Breast epithelium (tissue), 4 donors: ENCODE data around the gene VEPH1. TPM values are rescaled to one million over a fixed set of nuclear protein-coding genes. Genes with fewer than 3 reads are reported as not detected.
A peak's percentile ranks its signal among the peaks of the same experiment; 100 is the strongest.

Source experiments
- DNase-seq, 2 donors: peaks; one replicate each; pipeline ENCODE4 v3.0.0-alpha.2; 2019; ENCODE audit warnings: low spot score in 2 of 2
- H3K27ac ChIP-seq, 2 donors: fragments of 200-600 bp; sonication (generic) in 1 of 2; one replicate each; pipeline ENCODE4 v1.5.1; 2016 to 2019; ENCODE audit warnings: mild to moderate bottlenecking in 1 of 2
- H3K27me3 ChIP-seq, 2 donors: fragments of 200-600 bp; sonication (generic) in 1 of 2; one replicate each; pipeline versions ENCODE4 v1.5.1 to v1.6.0; 2017 to 2019; ENCODE audit warnings: control low read depth in 1 of 2, mild to moderate bottlenecking in 1 of 2
- H3K36me3 ChIP-seq: fragments of 200-600 bp; one replicate; pipeline ENCODE4 v1.5.1; 2019
- H3K4me1 ChIP-seq, 2 donors: fragments of 200-600 bp; sonication (generic); one replicate each; pipeline ENCODE4 v1.5.1; 2016 to 2019; ENCODE audit warnings: control low read depth in 1 of 2
- H3K4me3 ChIP-seq, 3 donors: fragments of 200-600 bp; sonication (generic); 1 replicate in 2 of 3; 2 replicates in 1 of 3; pipeline ENCODE4 v1.5.1; 2016 to 2019; ENCODE audit warnings: mild to moderate bottlenecking in 3 of 3, moderate library complexity in 2 of 3
- H3K9me3 ChIP-seq, 2 donors: fragments of 200-600 bp; sonication (generic) in 1 of 2; one replicate each; pipeline ENCODE4 v1.5.1; 2016 to 2019; ENCODE audit warnings: control low read depth in 1 of 2
- CTCF ChIP-seq, 3 donors: fragments of 450-650 bp; IDR thresholded peaks; one replicate each; pipeline ENCODE4 v1.5.1; 2016 to 2017; ENCODE audit warnings: antibody characterized with exemption in 3 of 3, mild to moderate bottlenecking in 3 of 3, moderate library complexity in 3 of 3
- POLR2A ChIP-seq: fragments of 450-650 bp; IDR thresholded peaks from one replicate; pipeline ENCODE4 v1.6.1; 2016; ENCODE audit warnings: antibody characterized with exemption, mild to moderate bottlenecking, moderate library complexity
- POLR2AphosphoS5 ChIP-seq, 3 donors: sonication (generic); formaldehyde crosslinking; IDR thresholded peaks; one replicate each; pipeline ENCODE4 v1.6.1; 2017; ENCODE audit warnings: antibody characterized with exemption in 3 of 3
- intact Hi-C: fragments of 100-400 bp; cut with DNase I; formaldehyde crosslinking; loops from one replicate; pipeline ENCODE4 v1.15.1; 2023; ENCODE audit warnings: low total_unique reads
- total RNA-seq, 3 donors: library from RNA; depleted of rRNA; stranded (reverse); fragments of >200 nt; gene quantifications; one replicate each; pipeline ENCODE4 v1.1.0, GENCODE V29; 2016

VEPH1 gene
- total RNA-seq, 3 donors from 2014 or later = under 0.01 to 20.9 (median 8.8) TPM

GRCh38 chr3:157533298-157534070 is 30.3 kb upstream of the VEPH1 start:
- no peak overlapping the region for H3K4me3 ChIP-seq
- intact Hi-C loops = no loop called here
- DNase-seq = no peak
- H3K9me3 ChIP-seq = no peaks in the 10 kb centered on the region
- H3K36me3 ChIP-seq = no peaks in the 10 kb centered on the region
- no peak overlapping the region for H3K27ac ChIP-seq
- H3K4me1 ChIP-seq = no peaks in the 10 kb centered on the region
- H3K27me3 ChIP-seq = no peaks in the 10 kb centered on the region
- TF ChIP-seq POLR2A (no peak), CTCF (IDR thresholded peaks at IDR 0.05) (no peak), POLR2AphosphoS5 (IDR thresholded peaks at IDR 0.05) (no peak)

GRCh38 chr3:157532529-157533297 is 29.5 kb upstream of the VEPH1 start:
- no peaks in the 10 kb centered on the region for H3K27me3 ChIP-seq
- no peak for DNase-seq
- no peaks in the 10 kb centered on the region for H3K9me3 ChIP-seq
- no peak overlapping the region for H3K4me3 ChIP-seq
- TF ChIP-seq POLR2A (no peak), CTCF (IDR thresholded peaks at IDR 0.05) (peak; percentile 83 to 88 (median 86))
- intact Hi-C loops = no loop called here
- H3K4me1 ChIP-seq = no peaks in the 10 kb centered on the region
- H3K36me3 ChIP-seq = no peaks in the 10 kb centered on the region
- no peak overlapping the region for H3K27ac ChIP-seq

GRCh38 chr3:157531771-157532170 is 28.6 kb upstream of the VEPH1 start:
- no peak overlapping the region for H3K27ac ChIP-seq
- TF ChIP-seq POLR2A (no peak), CTCF (IDR thresholded peaks at IDR 0.05) (no peak), POLR2AphosphoS5 (IDR thresholded peaks at IDR 0.05) (no peak)
- no peaks in the 10 kb centered on the region for H3K36me3 ChIP-seq
- no peaks in the 10 kb centered on the region for H3K9me3 ChIP-seq
- H3K4me1 ChIP-seq = no peaks in the 10 kb centered on the region
- DNase-seq = no peak
- no peaks in the 10 kb centered on the region for H3K27me3 ChIP-seq
- intact Hi-C loops = no loop called here
- H3K4me3 ChIP-seq = no peak overlapping the region

- Histone ChIP-seq H3K27me3 (no peaks in the 10 kb centered on the region), H3K4me1 (no peaks in the 10 kb centered on the region), H3K9me3 (no peaks in the 10 kb centered on the region), H3K36me3 (no peaks in the 10 kb centered on the region), H3K27ac (no peak overlapping the region), H3K4me3 (no peak overlapping the region)
- TF ChIP-seq CTCF (IDR thresholded peaks at IDR 0.05) (no peak), POLR2AphosphoS5 (IDR thresholded peaks at IDR 0.05) (no peak), POLR2A (no peak)
- no peak for DNase-seq
- intact Hi-C loops = no loop called here
These were observed 28.1 kb upstream of the VEPH1 start for GRCh38 chr3:157531301-157531660.

GRCh38 chr3:157530637-157531300 is 27.6 kb upstream of the VEPH1 start:
- H3K27me3 ChIP-seq = no peaks in the 10 kb centered on the region
- H3K9me3 ChIP-seq = no peaks in the 10 kb centered on the region
- no peaks in the 10 kb centered on the region for H3K4me1 ChIP-seq
- TF ChIP-seq CTCF (IDR thresholded peaks at IDR 0.05) = no peak
- TF ChIP-seq POLR2A = no peak
- no peak for TF ChIP-seq POLR2AphosphoS5 (IDR thresholded peaks at IDR 0.05)
- DNase-seq = no peak
- intact Hi-C loops = no loop called here
- H3K36me3 ChIP-seq = no peaks in the 10 kb centered on the region
- no peak overlapping the region for H3K27ac ChIP-seq
- H3K4me3 ChIP-seq = no peak overlapping the region
